HFFc6 (cell line): Measurements from ENCODE around the gene CORO6. TPM values are rescaled to one million over a fixed set of nuclear protein-coding genes. Genes with fewer than 3 reads are reported as not detected.

Experiments
- DNase-seq: peaks from one replicate; pipeline ENCODE4 v3.0.0-alpha.2; 2018
- H3K27ac Mint-ChIP-seq: 2 replicates; pipeline ENCODE4 v1.8.0; 2020; ENCODE audit warnings: mild to moderate bottlenecking, mixed read lengths
- H3K27me3 Mint-ChIP-seq: 2 replicates; pipeline ENCODE4 v1.8.0; 2021; ENCODE audit warnings: mild to moderate bottlenecking, moderate library complexity, mixed read lengths; ENCODE audit not compliant: insufficient read depth
- H3K36me3 Mint-ChIP-seq: 2 replicates; pipeline ENCODE4 v1.8.0; 2021; ENCODE audit warnings: low read depth, mixed read lengths
- H3K4me1 Mint-ChIP-seq: 2 replicates; pipeline ENCODE4 v1.8.0; 2020; ENCODE audit warnings: low read depth, mixed read lengths
- H3K4me3 Mint-ChIP-seq: 2 replicates; pipeline ENCODE4 v1.8.0; 2020; ENCODE audit warnings: mild to moderate bottlenecking, moderate library complexity, mixed read lengths
- H3K9me3 Mint-ChIP-seq: 2 replicates; pipeline ENCODE4 v1.8.0; 2020; ENCODE audit warnings: mild to moderate bottlenecking, mixed read lengths
- CTCF ChIP-seq: fragments of 200-600 bp; sonication (generic); IDR thresholded peaks from 2 replicates; pipeline ENCODE4 v1.5.0; 2021; ENCODE audit warnings: antibody characterized with exemption, mild to moderate bottlenecking
- total RNA-seq, 6 experiments: library from RNA; stranded (reverse); fragmentation: NEBNext Ultra II Directional; extraction: Animal tissue kit (Norgen Biotek cat#: 25700); gene quantifications; 2 replicates in 1 of 6; 3 replicates in 5 of 6; pipeline ENCODE4 v1.2.3, GENCODE V29; 2021

The CORO6 gene
- total RNA-seq, 6 experiments from 2014 or later: 4.6 to 6.1 (median 5.4) TPM

- Mint-ChIP-seq H3K4me1 (no peaks in the 10 kb centered on the region), H3K27ac (no peak overlapping the region), H3K9me3 (no peaks in the 10 kb centered on the region), H3K36me3 (no peaks in the 10 kb centered on the region), H3K27me3 (peaks cover 5% of the 10 kb centered on the region; the same call in 1 of the 2 replicates), H3K4me3 (no peak overlapping the region)
- no peak for TF ChIP-seq CTCF
- no peak for DNase-seq
Observed at GRCh38 chr17:29608986-29609385, 13.7 kb downstream of the CORO6 start.

- Mint-ChIP-seq H3K27ac (no peak overlapping the region), H3K9me3 (no peaks in the 10 kb centered on the region), H3K36me3 (no peaks in the 10 kb centered on the region), H3K27me3 (peaks cover 5% of the 10 kb centered on the region; the same call in 1 of the 2 replicates), H3K4me1 (no peaks in the 10 kb centered on the region), H3K4me3 (no peak overlapping the region)
- no peak for TF ChIP-seq CTCF
- DNase-seq: no peak
Observed at GRCh38 chr17:29607557-29608195, 15.0 kb downstream of the CORO6 start.

DNA sequence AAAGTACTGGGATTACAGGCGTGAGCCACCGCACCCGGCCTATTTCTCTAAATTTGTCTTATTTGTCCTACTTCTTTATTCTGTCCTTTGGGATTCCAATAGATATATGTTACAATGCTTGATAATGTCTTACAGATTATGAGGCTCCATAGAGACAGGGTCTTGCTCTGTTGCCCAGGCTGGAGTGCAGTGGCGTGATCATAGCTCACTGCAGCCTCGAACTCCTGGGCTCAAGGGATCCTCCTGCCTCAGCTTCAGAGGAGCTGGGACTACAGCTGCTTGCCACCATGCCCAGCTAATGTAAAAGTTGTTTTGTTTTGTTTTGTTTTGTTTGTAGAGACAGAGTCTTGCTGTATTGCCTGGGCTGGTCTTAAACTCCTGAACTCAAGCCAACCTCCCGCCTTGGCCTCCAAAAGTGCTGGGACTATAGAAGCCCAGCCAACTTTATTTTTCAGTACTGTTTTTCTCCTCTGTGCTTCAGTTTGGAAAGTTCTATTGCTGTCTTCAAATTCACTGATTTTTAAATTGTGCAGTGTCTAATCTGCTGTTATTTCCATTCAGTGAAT, 19.5 kb downstream of the CORO6 start:
- H3K36me3 Mint-ChIP-seq: no peaks in the 10 kb centered on the region
- H3K27ac Mint-ChIP-seq: no peak overlapping the region
- DNase-seq: no peak
- TF ChIP-seq CTCF: no peak
- H3K27me3 Mint-ChIP-seq: peaks cover 9% of the 10 kb centered on the region
- no peaks in the 10 kb centered on the region for H3K4me1 Mint-ChIP-seq
- no peak overlapping the region for H3K4me3 Mint-ChIP-seq
- no peaks in the 10 kb centered on the region for H3K9me3 Mint-ChIP-seq

- Mint-ChIP-seq H3K4me3 (no peak overlapping the region), H3K36me3 (no peaks in the 10 kb centered on the region), H3K27me3 (peaks cover 6% of the 10 kb centered on the region), H3K4me1 (peaks cover 10% of the 10 kb centered on the region; the same call in 1 of the 2 replicates), H3K27ac (no peak overlapping the region), H3K9me3 (no peaks in the 10 kb centered on the region)
- TF ChIP-seq CTCF: no peak
- DNase-seq: no peak
Observed at GRCh38 chr17:29597361-29598172, 25.1 kb downstream of the CORO6 start.

- H3K4me3 Mint-ChIP-seq: no peak overlapping the region
Observed at GRCh38 chr17:29596811-29597210, 25.9 kb downstream of the CORO6 start.

More at GRCh38 chr17:29596811-29597210, 25.9 kb downstream of the CORO6 start:
- TF ChIP-seq CTCF: no peak
- no peak for DNase-seq
- Mint-ChIP-seq H3K9me3 (no peaks in the 10 kb centered on the region), H3K27ac (no peak overlapping the region), H3K36me3 (no peaks in the 10 kb centered on the region), H3K27me3 (peaks cover 7% of the 10 kb centered on the region), H3K4me1 (peaks cover 17% of the 10 kb centered on the region)
